ACC112 (cell line): ENCODE results near the gene PROCR.

Source experiments
- H2AFZ ChIP-seq: fragments of 200-600 bp; sonication (generic); one replicate; pipeline ENCODE4 v1.6.0; 2017; ENCODE audit warnings: antibody characterized with exemption, low read length; ENCODE audit not compliant: unreplicated experiment
- H3K27ac ChIP-seq: fragments of 200-600 bp; sonication (generic); 2 replicates; pipeline ENCODE4 v1.5.1; 2014; ENCODE audit warnings: low read depth, mild to moderate bottlenecking, antibody characterized with exemption, low read length, moderate library complexity
- H3K27me3 ChIP-seq: fragments of 200-600 bp; sonication (generic); 2 replicates; pipeline ENCODE4 v1.6.1; 2014; ENCODE audit warnings: mild to moderate bottlenecking, antibody characterized with exemption, low read length, moderate library complexity, mixed read lengths; ENCODE audit not compliant: insufficient read depth
- H3K36me3 ChIP-seq: fragments of 200-600 bp; sonication (generic); 2 replicates; pipeline ENCODE4 v1.6.1; 2016; ENCODE audit warnings: mild to moderate bottlenecking, antibody characterized with exemption, low read length, moderate library complexity, mixed read lengths; ENCODE audit not compliant: insufficient read depth
- H3K4me1 ChIP-seq: fragments of 200-600 bp; sonication (generic); one replicate; pipeline ENCODE4 v1.6.1; 2016; ENCODE audit warnings: low read length, mixed read lengths; ENCODE audit not compliant: insufficient read depth, unreplicated experiment, control insufficient read depth
- H3K4me3 ChIP-seq: fragments of 200-600 bp; sonication (generic); 2 replicates; pipeline ENCODE4 v1.5.1; 2014; ENCODE audit warnings: mild to moderate bottlenecking, low read depth, low read length
- H3K79me2 ChIP-seq: fragments of 200-600 bp; sonication (generic); one replicate; pipeline ENCODE4 v1.6.0; 2016; ENCODE audit warnings: low read length; ENCODE audit not compliant: control insufficient read depth, unreplicated experiment, insufficient read depth

PROCR gene

GRCh38 chr20:35171753-35172433, at the start of gene PROCR:
PROCR (plus strand) TSS chr20:35172072; CDS start chr20:35172155, 83 bp downstream.
- peak within 1 kb of the TSS; percentile 66 for H2AFZ ChIP-seq
- peaks cover 6% of the 10 kb centered on the region; the same call in 1 of the 2 replicates for H3K36me3 ChIP-seq
- H3K79me2 ChIP-seq = no peaks in the 10 kb centered on the region
- peaks cover 19% of the 10 kb centered on the region for H3K4me1 ChIP-seq
- H3K27ac ChIP-seq = no peak within 1 kb of the TSS
- peak within 1 kb of the TSS; percentile 84 for H3K4me3 ChIP-seq
- no peaks in the 10 kb centered on the region for H3K27me3 ChIP-seq

DNA sequence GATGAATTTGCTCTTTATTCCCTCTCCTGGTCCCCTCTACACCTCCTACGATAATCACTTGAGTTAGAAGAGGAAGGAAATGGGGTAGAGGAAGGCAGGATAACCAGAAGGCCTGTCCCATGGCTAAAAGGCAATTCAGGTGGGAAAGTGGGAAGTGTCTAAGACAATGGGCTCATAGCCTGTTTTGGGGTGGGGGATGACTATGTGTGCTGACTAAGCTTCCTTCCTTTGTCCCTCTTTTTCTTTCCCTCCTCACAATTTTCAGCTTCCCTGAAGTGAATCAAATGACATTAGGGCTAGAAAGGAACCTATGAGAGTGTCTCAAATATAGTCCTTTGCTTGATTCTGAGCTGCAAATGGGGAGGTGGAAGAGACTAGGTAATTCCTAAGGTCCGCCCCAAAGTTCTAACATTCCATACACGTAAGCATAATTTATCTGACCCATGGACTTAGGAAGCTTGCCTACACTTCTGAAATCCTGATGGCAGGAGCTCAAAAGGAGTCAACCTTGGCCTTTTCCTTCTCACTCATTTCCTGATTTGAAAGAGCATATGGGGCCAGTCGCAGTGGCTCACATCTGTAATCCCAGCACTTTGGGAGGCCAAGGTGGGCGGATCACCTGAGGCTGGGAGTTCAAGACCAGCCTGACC, 49.0 kb upstream of the PROCR start:
- Histone ChIP-seq H3K36me3 (peaks cover 15% of the 10 kb centered on the region), H3K4me3 (no peak overlapping the region), H3K4me1 (peaks cover 8% of the 10 kb centered on the region)

DNA sequence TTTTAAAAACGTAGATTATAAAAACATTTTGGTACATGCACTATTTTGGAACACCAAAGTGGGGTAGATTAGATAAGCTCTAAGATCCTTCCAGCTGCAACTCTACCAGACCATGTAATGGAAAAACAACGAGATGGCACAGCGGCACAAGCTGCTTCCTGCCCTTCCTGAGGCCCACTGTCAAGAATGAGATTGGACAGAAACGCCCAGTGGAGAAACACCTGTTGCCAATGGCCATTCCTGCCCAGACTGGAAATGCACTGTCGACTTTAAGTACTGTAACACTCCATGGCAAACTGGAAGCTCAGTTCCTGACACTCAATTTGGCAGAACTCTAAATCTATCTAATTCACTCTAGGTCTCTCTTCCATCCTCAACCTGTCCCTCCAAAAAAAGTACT, 46.1 kb upstream of the PROCR start:
- Histone ChIP-seq H3K27ac (no peak overlapping the region), H3K4me3 (no peak overlapping the region), H3K4me1 (peaks cover 11% of the 10 kb centered on the region), H2AFZ (no peak overlapping the region), H3K27me3 (no peaks in the 10 kb centered on the region), H3K36me3 (peaks cover 4% of the 10 kb centered on the region; the same call in 1 of the 2 replicates), H3K79me2 (no peaks in the 10 kb centered on the region)

More for the DNA sequence above, 49.0 kb upstream of the PROCR start:
- H3K27ac ChIP-seq = no peak overlapping the region
- H2AFZ ChIP-seq = no peak overlapping the region
- no peaks in the 10 kb centered on the region for H3K27me3 ChIP-seq
- H3K79me2 ChIP-seq = no peaks in the 10 kb centered on the region

DNA sequence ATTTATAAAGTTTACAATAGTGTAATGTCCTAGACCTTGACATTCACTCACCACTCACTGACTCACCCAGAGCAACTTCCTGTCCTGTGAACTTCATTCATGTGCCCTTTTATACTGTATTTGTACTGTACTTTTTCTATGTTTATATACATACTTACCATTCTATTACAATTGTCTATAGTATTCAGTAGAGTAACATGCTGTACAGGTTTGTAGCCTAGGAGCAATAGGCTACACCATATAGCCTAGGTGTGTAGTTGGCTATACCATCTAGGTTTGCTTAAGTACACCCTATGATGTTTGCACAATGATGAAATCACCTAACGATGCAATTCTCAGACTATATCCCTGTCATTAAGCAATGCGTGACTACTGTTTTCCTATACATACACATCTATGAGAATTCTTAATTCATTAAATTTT, 42.2 kb upstream of the PROCR start:
- peak overlapping the region; percentile 7; the same call in 1 of the 2 replicates for H3K27ac ChIP-seq

GRCh38 chr20:35131934-35132333, 39.9 kb upstream of the PROCR start:
- peaks cover 45% of the 10 kb centered on the region for H3K4me1 ChIP-seq
- H3K27ac ChIP-seq = no peak overlapping the region
- H3K36me3 ChIP-seq = peaks cover 4% of the 10 kb centered on the region; the same call in 1 of the 2 replicates
- no peak overlapping the region for H2AFZ ChIP-seq
- H3K4me3 ChIP-seq = no peak overlapping the region
- no peaks in the 10 kb centered on the region for H3K27me3 ChIP-seq
- no peaks in the 10 kb centered on the region for H3K79me2 ChIP-seq

More for the DNA sequence above, 42.2 kb upstream of the PROCR start:
- H3K79me2 ChIP-seq = no peaks in the 10 kb centered on the region
- no peak overlapping the region for H2AFZ ChIP-seq
- H3K4me1 ChIP-seq = peaks cover 22% of the 10 kb centered on the region
- H3K27me3 ChIP-seq = no peaks in the 10 kb centered on the region
- no peak overlapping the region for H3K4me3 ChIP-seq
- peaks cover 4% of the 10 kb centered on the region; the same call in 1 of the 2 replicates for H3K36me3 ChIP-seq

- no peaks in the 10 kb centered on the region for H3K79me2 ChIP-seq
- H3K36me3 ChIP-seq = peaks cover 9% of the 10 kb centered on the region; the same call in 1 of the 2 replicates
- H2AFZ ChIP-seq = no peak overlapping the region
- H3K27ac ChIP-seq = peak overlapping the region; percentile 66; the same call in 1 of the 2 replicates
- no peaks in the 10 kb centered on the region for H3K27me3 ChIP-seq
- H3K4me1 ChIP-seq = peaks cover 46% of the 10 kb centered on the region
- H3K4me3 ChIP-seq = no peak overlapping the region
Observed at GRCh38 chr20:35133031-35133430, 38.8 kb upstream of the PROCR start.

GRCh38 chr20:35133735-35134134, 38.1 kb upstream of the PROCR start:
- no peak overlapping the region for H2AFZ ChIP-seq
- H3K4me1 ChIP-seq = peaks cover 46% of the 10 kb centered on the region
- peak overlapping the region; percentile 66 for H3K27ac ChIP-seq
- H3K27me3 ChIP-seq = no peaks in the 10 kb centered on the region
- H3K36me3 ChIP-seq = peaks cover 10% of the 10 kb centered on the region; the same call in 1 of the 2 replicates
- H3K4me3 ChIP-seq = no peak overlapping the region
- H3K79me2 ChIP-seq = no peaks in the 10 kb centered on the region

DNA sequence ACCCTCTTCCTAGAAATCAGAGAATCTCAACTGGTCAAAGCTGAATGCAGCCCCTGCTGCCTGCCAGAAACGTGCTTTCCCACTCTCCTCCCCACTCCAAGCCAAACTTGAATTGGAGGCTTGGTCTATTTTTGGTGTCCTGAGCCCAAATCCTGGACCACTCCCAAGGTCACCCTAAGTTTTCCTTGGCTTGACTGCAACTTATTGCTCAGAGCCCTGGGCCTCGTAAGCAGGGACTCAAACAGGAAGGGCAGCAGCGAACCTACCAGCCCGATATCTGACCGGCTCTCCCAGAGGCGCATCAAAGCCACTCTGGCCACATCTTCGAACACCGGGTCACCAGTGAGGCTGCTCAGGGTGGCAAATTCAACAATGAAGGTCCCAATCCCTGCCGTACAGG, 37.4 kb upstream of the PROCR start:
- H3K4me1 ChIP-seq = peaks cover 41% of the 10 kb centered on the region
- no peaks in the 10 kb centered on the region for H3K27me3 ChIP-seq
- peaks cover 10% of the 10 kb centered on the region; the same call in 1 of the 2 replicates for H3K36me3 ChIP-seq
- peak overlapping the region; percentile 4 for H2AFZ ChIP-seq
- peak overlapping the region; percentile 66 for H3K27ac ChIP-seq
- no peak overlapping the region for H3K4me3 ChIP-seq
- no peaks in the 10 kb centered on the region for H3K79me2 ChIP-seq

DNA sequence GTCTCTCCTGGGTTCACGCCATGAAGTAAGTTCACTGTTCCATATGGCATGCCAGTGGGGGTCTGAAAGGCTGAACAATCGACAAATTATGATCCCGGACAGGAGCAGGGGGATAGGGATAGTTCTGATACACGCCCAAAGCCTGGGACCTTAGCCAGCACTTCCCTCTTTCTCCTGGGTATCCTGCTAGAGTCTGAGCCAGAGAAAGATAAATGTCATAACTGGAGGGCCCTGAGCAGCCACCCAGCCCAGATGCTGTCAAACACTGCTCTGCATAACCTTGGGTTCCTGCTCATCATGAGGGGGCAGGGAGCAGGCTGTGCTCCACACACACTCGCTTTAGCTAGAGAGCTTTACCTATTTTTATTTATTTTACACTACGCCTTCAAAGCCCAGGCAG, 37.0 kb upstream of the PROCR start:
- Histone ChIP-seq H3K27me3 (no peaks in the 10 kb centered on the region), H2AFZ (peak overlapping the region; percentile 4), H3K36me3 (peaks cover 10% of the 10 kb centered on the region; the same call in 1 of the 2 replicates), H3K4me1 (peaks cover 38% of the 10 kb centered on the region), H3K27ac (peak overlapping the region; percentile 66), H3K79me2 (no peaks in the 10 kb centered on the region), H3K4me3 (no peak overlapping the region)

DNA sequence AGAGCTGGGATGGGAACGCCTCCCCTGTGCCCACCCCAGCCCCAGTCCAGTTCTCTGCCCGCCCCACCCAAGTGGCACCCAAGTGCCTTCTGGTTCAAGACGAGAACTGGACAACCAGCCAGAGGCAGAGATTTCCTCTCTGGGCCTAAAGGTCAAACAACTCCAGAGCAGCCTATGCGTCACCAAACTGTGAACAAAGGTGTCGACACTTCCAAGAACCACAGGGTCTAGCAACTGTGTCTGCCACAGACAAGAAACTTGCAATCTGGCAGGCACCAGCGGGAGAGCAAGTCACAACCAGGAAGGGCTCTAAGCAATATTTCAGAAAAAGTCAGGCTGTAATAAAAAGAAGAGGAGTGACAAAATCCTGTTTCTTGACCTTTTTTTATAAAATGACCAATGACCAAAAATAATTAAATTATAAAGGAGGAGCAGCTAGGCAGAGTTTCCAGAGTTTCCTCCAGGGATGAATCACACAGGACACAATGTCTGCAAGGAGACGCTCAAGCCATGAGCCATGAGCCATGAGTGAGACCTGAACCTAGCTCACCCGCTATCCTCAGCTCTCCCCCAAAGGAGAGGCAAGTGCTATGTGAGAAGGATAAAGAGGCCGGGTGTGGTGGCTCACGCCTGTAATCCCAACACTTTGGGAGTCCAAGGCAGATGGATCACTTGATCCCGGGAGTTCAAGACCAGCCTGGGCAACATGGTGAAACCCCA, 35.8 kb upstream of the PROCR start:
- H3K36me3 ChIP-seq = peaks cover 10% of the 10 kb centered on the region; the same call in 1 of the 2 replicates
- peak overlapping the region; percentile 66 for H3K27ac ChIP-seq
- no peaks in the 10 kb centered on the region for H3K79me2 ChIP-seq
- no peak overlapping the region for H3K4me3 ChIP-seq
- H2AFZ ChIP-seq = no peak overlapping the region
- H3K27me3 ChIP-seq = no peaks in the 10 kb centered on the region
- peaks cover 35% of the 10 kb centered on the region for H3K4me1 ChIP-seq
